Prostate gland (tissue), 2 donors: ENCODE results near the gene PPP1R3D. TPM values are rescaled to one million over a fixed set of nuclear protein-coding genes. Genes with fewer than 3 reads are reported as not detected.
A peak's percentile ranks its signal among the peaks of the same experiment; 100 is the strongest.

Experiments
- DNase-seq: peaks from one replicate; pipeline ENCODE4 v3.0.0-alpha.2; 2019; ENCODE audit warnings: low spot score
- H3K27ac ChIP-seq, 2 donors: fragments of 200-600 bp; sonication (generic); 2 replicates each; pipeline ENCODE4 v1.5.1; 2017 to 2019
- H3K27me3 ChIP-seq: fragments of 200-600 bp; sonication (generic); replicated peaks from 2 replicates; pipeline ENCODE4 v1.5.1; 2019; ENCODE audit not compliant: insufficient read depth
- H3K36me3 ChIP-seq, 2 donors: fragments of 200-600 bp; sonication (generic); 1 replicate in 1 of 2; 2 replicates in 1 of 2; pipeline versions ENCODE4 v1.5.1 to v1.8.1; 2017 to 2019
- H3K4me1 ChIP-seq: fragments of 200-600 bp; sonication (generic); replicated peaks from 2 replicates; pipeline ENCODE4 v1.5.1; 2019
- H3K4me3 ChIP-seq, 2 donors: fragments of 200-600 bp; sonication (generic); 2 replicates each; pipeline ENCODE4 v1.5.1; 2017 to 2019
- H3K9me3 ChIP-seq: fragments of 200-600 bp; sonication (generic); 2 replicates; pipeline ENCODE4 v1.5.1; 2017
- POLR2A ChIP-seq: fragments of 450-650 bp; IDR thresholded peaks from one replicate; pipeline ENCODE4 v1.6.1; 2016; ENCODE audit warnings: antibody characterized with exemption, mild to moderate bottlenecking
- POLR2AphosphoS5 ChIP-seq: sonication (generic); formaldehyde crosslinking; IDR thresholded peaks from one replicate; pipeline ENCODE4 v1.6.1; 2017; ENCODE audit warnings: antibody characterized with exemption
- WGBS: methylation state at CpG from one replicate; pipeline ENCODE4 v1.1.5; 2018; 5-methylcytosine and 5-hydroxymethylcytosine counted together
- intact Hi-C: fragments of 100-400 bp; cut with DNase I; formaldehyde crosslinking; loops from one replicate; pipeline ENCODE4 v1.14.2; 2022
- total RNA-seq, 2 donors: library from RNA; depleted of rRNA; stranded (reverse); fragments of >200 nt; gene quantifications; one replicate each; pipeline ENCODE4 v1.1.0, GENCODE V29; 2016
- TF ChIP-seq, protein P1 (sequence below), 4 experiments: fragments of 200-600 bp in 2 of 4; fragments of 450-650 bp in 2 of 4; sonication (generic) in 2 of 4; IDR thresholded peaks; 1 replicate in 3 of 4; 2 replicates in 1 of 4; pipeline ENCODE4 v1.5.1; 2016 to 2019; ENCODE audit warnings: antibody characterized with exemption in 4 of 4, mild to moderate bottlenecking in 2 of 4, moderate library complexity in 2 of 4

The PPP1R3D gene
- total RNA-seq, 2 donors from 2014 or later: 16.0 to 16.6 TPM

DNA sequence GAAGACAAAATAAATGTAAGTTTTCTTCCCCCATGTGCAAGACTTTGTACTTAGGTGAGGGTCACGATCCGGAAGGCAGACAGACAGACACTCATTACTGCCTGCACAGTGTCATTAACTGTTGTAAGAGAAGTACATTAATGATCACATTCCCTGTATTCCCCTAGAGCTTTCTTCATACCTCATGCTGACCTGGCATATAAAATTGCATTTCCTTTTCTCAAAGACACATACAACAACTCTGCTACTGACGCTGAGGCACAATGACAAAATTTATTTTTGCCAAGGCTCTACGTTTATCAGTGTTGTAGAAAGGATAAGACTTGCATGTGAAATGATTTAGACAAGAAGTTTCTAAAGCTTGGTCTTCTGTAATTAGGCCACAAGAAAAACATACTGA lies 3.7 kb downstream of the PPP1R3D start:
- DNase-seq: no peak

DNA sequence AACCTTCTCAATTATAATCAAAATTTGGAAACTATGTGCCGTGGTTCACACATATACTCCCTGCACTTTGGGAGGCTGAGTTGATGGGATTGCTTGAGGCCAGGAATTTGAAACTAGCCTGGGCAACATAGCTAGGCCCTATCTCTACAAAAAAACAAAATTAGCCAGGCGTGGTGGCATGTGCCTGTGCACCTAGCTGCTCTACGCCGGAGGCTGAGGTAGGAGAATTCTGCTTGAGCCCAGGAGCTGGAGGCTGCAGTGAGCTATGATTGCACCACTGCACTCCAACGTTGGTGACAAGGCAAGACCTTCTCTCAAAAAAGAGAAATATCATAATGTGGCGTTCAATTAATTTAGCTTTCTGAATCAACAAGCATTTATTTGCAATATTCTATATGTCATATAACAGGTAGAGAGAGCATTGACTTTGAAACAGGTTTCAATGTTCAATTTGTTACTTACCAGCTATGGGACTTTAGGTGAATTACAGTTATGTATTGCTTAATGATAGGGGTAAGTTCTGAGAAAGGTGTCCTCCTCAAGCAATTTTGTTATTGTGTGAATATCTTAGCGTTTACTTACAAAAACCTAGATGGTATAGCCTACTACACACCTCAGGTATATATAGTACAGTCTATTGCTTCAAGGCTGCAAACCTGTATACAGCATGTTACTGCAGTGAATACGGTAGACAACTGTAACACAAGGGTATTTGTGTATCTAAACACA lies 4.5 kb downstream of the PPP1R3D start:
- TF ChIP-seq POLR2AphosphoS5 (no peak), POLR2A (no peak)
- TF ChIP-seq, protein P1, sequence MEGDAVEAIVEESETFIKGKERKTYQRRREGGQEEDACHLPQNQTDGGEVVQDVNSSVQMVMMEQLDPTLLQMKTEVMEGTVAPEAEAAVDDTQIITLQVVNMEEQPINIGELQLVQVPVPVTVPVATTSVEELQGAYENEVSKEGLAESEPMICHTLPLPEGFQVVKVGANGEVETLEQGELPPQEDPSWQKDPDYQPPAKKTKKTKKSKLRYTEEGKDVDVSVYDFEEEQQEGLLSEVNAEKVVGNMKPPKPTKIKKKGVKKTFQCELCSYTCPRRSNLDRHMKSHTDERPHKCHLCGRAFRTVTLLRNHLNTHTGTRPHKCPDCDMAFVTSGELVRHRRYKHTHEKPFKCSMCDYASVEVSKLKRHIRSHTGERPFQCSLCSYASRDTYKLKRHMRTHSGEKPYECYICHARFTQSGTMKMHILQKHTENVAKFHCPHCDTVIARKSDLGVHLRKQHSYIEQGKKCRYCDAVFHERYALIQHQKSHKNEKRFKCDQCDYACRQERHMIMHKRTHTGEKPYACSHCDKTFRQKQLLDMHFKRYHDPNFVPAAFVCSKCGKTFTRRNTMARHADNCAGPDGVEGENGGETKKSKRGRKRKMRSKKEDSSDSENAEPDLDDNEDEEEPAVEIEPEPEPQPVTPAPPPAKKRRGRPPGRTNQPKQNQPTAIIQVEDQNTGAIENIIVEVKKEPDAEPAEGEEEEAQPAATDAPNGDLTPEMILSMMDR (IDR thresholded peaks at IDR 0.05): no peak
- Histone ChIP-seq H3K9me3 (no peaks in the 10 kb centered on the region), H3K27ac (no peak overlapping the region), H3K4me3 (no peak overlapping the region), H3K4me1 (peaks cover 15% of the 10 kb centered on the region), H3K36me3 (no peaks in the 10 kb centered on the region), H3K27me3 (no peaks in the 10 kb centered on the region)
- WGBS: 93% methylated on average over 8 of the region's 8 CpGs
- DNase-seq: no peak
- intact Hi-C loops: no loop called here

More for the DNA sequence above, 3.7 kb downstream of the PPP1R3D start:
- intact Hi-C loops: no loop called here
- Histone ChIP-seq H3K27ac (no peak overlapping the region), H3K9me3 (no peaks in the 10 kb centered on the region), H3K36me3 (no peaks in the 10 kb centered on the region), H3K27me3 (no peaks in the 10 kb centered on the region), H3K4me1 (peaks cover 15% of the 10 kb centered on the region), H3K4me3 (no peak overlapping the region)
- TF ChIP-seq POLR2A: no peak
- TF ChIP-seq POLR2AphosphoS5: no peak
- TF ChIP-seq, protein P1 (IDR thresholded peaks at IDR 0.05): no peak
- WGBS: 76% methylated on average over 4 of the region's 4 CpGs

DNA sequence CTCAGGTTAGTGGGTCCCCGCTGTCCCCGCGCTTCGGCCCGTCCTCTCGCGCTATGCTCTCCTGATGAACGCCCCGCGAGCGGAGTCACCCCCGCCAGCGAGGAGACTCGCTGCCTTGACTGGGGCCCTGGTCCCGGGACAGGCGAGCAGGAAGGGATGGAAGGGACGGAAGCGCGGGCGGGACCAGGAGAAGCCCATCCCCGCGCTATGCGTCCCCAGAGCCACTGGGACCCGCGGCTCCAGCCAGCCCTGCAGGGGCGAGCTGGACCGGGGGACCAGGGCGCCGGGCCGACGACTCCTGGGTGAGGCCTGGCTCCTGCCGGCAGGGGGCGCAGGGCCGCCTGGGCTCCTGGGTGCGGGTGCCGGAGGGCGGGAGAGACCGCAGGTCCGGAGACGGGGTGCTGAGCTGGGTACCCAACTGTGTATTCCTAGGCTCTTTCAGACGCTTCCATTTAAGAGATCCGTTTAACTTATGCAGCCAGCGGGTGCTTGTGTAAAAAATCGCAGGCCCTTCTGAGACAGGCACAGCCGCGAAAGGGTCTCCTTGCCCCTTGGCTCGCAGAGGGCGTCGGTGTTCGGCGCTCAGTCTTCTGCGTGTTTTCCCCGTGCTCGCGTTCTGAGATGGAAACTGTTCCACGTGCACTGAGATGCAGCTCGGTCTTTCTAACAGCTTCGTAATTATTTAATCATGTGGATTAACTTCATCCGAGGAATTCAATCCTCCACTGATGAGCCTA lies 6.1 kb downstream of the PPP1R3D start:
- no peaks in the 10 kb centered on the region for H3K9me3 ChIP-seq
- 7% methylated on average over 54 of the region's 59 CpGs for WGBS
- H3K4me3 ChIP-seq: peak overlapping the region; percentile 55 to 66
- intact Hi-C loops: no loop called here
- TF ChIP-seq POLR2AphosphoS5: peak; percentile 47
- peak; percentile 18 for TF ChIP-seq POLR2A
- TF ChIP-seq, protein P1 (IDR thresholded peaks at IDR 0.05): peak; percentile 88 to 95 (median 92)
- peaks cover 12% of the 10 kb centered on the region for H3K4me1 ChIP-seq
- no peaks in the 10 kb centered on the region for H3K27me3 ChIP-seq
- no peaks in the 10 kb centered on the region for H3K36me3 ChIP-seq
- peak; percentile 79 for DNase-seq
- peak overlapping the region; percentile 81 to 87 for H3K27ac ChIP-seq

DNA sequence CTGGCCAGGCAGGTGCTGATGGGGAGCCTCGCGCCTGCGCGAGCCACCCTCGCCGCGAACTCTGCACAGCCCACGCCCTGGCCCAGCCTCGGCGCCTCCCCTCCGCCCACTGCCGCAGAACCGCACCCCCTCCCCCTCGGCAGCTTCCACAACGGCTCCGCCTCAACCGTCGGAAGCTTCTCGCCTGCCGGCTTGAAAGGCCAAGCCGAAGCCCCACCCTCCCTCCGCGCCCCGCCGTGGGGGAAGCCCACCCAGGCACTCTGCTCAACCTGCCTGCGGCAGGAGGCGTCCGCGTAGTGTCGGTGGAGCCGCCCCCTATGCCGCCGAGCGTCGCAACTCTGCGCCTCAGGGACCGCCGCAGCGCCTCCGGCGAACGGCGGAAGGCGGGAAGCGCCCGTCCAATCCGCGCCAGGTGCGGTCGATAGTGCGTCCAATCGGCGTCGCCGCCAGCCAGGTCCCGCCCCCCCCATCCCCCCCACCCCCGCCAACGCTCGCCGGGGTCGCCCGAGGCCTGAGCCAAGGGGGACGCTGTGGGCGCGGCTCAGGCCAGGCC lies 6.7 kb downstream of the PPP1R3D start, which contains the start of gene SYCP2:
SYCP2 (minus strand) TSS at position 342 of the 553 bp plus-strand sequence. CDS start 11,224 bp downstream, outside the sequence.
- H3K36me3 ChIP-seq: no peaks in the 10 kb centered on the region
- H3K4me3 ChIP-seq: peak within 1 kb of the TSS; percentile 55 to 66
- 50% methylated on average over 46 of the region's 65 CpGs for WGBS
- intact Hi-C loops: no loop called here
- no peaks in the 10 kb centered on the region for H3K9me3 ChIP-seq
- H3K27me3 ChIP-seq: no peaks in the 10 kb centered on the region
- peaks cover 5% of the 10 kb centered on the region for H3K4me1 ChIP-seq
- DNase-seq: peak; percentile 49
- H3K27ac ChIP-seq: peak within 1 kb of the TSS; percentile 81 to 87
- TF ChIP-seq, protein P1 (IDR thresholded peaks at IDR 0.05): no peak
- TF ChIP-seq POLR2AphosphoS5: no peak
- TF ChIP-seq POLR2A: no peak
